NCI-H2107 (cell line): ENCODE results near the gene EBP.
"Not testable (repeated sequence)": the region's sequence is repeated elsewhere in the genome, so short reads cannot be mapped to it uniquely, and the experiment has no call there.

Experiments used
- DNase-seq: peaks from one replicate; lab custom pipeline; 2025; lab: John Stamatoyannopoulos, UW

EBP gene

GRCh38 chrX:48525853-48526252 is 4.2 kb downstream of the EBP start:
- not testable (repeated sequence) for DNase-seq

GRCh38 chrX:48530736-48531135 is 9.1 kb downstream of the EBP start:
- no peak for DNase-seq

GRCh38 chrX:48531358-48531959 is 9.9 kb downstream of the EBP start:
- DNase-seq, result no peak

- DNase-seq, result no peak
Observed at GRCh38 chrX:48532161-48532560, 10.6 kb downstream of the EBP start.

- DNase-seq, result no peak
Observed at GRCh38 chrX:48533165-48533564, 11.6 kb downstream of the EBP start.

GRCh38 chrX:48538641-48539344 is 17.2 kb downstream of the EBP start:
- DNase-seq, result no peak

- peak; percentile 95 for DNase-seq
Observed at GRCh38 chrX:48539345-48540027, 17.9 kb downstream of the EBP start, which contains the start of gene TBC1D25. Gene TBC1D25 (plus strand): TSS chrX:48539714. CDS start chrX:48539798, 84 bp downstream.

GRCh38 chrX:48540028-48540375 is 18.4 kb downstream of the EBP start:
- peak; percentile 57 for DNase-seq

GRCh38 chrX:48540480-48540879 is 18.9 kb downstream of the EBP start:
- DNase-seq, result no peak

- no peak for DNase-seq
Observed at GRCh38 chrX:48541140-48541814, 19.7 kb downstream of the EBP start.

GRCh38 chrX:48548871-48549270 is 27.3 kb downstream of the EBP start:
- no peak for DNase-seq

- not testable (repeated sequence) for DNase-seq
Observed at GRCh38 chrX:48555731-48556325, 34.2 kb downstream of the EBP start.

- DNase-seq, result no peak
Observed at GRCh38 chrX:48558271-48558670, 36.7 kb downstream of the EBP start.

- no peak for DNase-seq
Observed at GRCh38 chrX:48559636-48560035, 38.0 kb downstream of the EBP start.

GRCh38 chrX:48560056-48560455 is 38.4 kb downstream of the EBP start:
- DNase-seq, result no peak

GRCh38 chrX:48560681-48561080 is 39.1 kb downstream of the EBP start:
- DNase-seq, result no peak

GRCh38 chrX:48569958-48570357 is 48.4 kb downstream of the EBP start:
- DNase-seq, result no peak

- DNase-seq, result peak; percentile 43
Observed at GRCh38 chrX:48573690-48574269, 52.2 kb downstream of the EBP start.

GRCh38 chrX:48574270-48575266 is 53.0 kb downstream of the EBP start, which contains the start of gene RBM3:
Gene RBM3 (plus strand): TSS chrX:48574484. CDS start chrX:48575181, 697 bp downstream.
- peak; percentile 90 for DNase-seq

GRCh38 chrX:48575642-48576041 is 54.0 kb downstream of the EBP start:
- DNase-seq, result no peak

GRCh38 chrX:48576108-48576507 is 54.5 kb downstream of the EBP start:
- DNase-seq, result no peak
